Measurements from ENCODE around the gene TAF5L. TPM values are rescaled to one million over a fixed set of nuclear protein-coding genes. Genes with fewer than 3 reads are reported as not detected.

TAF5L gene
- total RNA-seq, 1 donor from 2014 or later, result 21.7 TPM

- Histone ChIP-seq H3K27ac (no peak overlapping the region), H3K27me3 (no peaks in the 10 kb centered on the region), H3K4me1 (no peaks in the 10 kb centered on the region), H3K4me3 (no peak overlapping the region), H3K36me3 (peaks cover 51 to 71% of the 10 kb centered on the region in 2 donors), H3K9me3 (no peaks in the 10 kb centered on the region)
- TF ChIP-seq CTCF (IDR thresholded peaks at IDR 0.05), result no peak
- no peak for DNase-seq (ENCODE audit: low spot score in 2 of 2)
- intact Hi-C loops (cut with DNase I), result no loop called here
These were observed 24.1 kb upstream of the TAF5L start for GRCh38 chr1:229650045-229650444.

- Histone ChIP-seq H3K4me1 (no peaks in the 10 kb centered on the region), H3K4me3 (no peak overlapping the region), H3K27ac (no peak overlapping the region), H3K36me3 (peaks cover 47 to 78% of the 10 kb centered on the region in 2 donors), H3K27me3 (no peaks in the 10 kb centered on the region), H3K9me3 (no peaks in the 10 kb centered on the region)
- intact Hi-C loops (cut with DNase I), result no loop called here
- DNase-seq (ENCODE audit: low spot score in 2 of 2), result no peak
- no peak for TF ChIP-seq CTCF (IDR thresholded peaks at IDR 0.05)
These were observed 22.5 kb upstream of the TAF5L start for GRCh38 chr1:229648406-229648805.

GRCh38 chr1:229645324-229645993 lies 19.5 kb upstream of the TAF5L start:
- Histone ChIP-seq H3K27ac (no peak overlapping the region), H3K4me1 (no peaks in the 10 kb centered on the region), H3K36me3 (peaks cover 40 to 64% of the 10 kb centered on the region in 2 donors), H3K9me3 (no peaks in the 10 kb centered on the region), H3K27me3 (no peaks in the 10 kb centered on the region), H3K4me3 (no peak overlapping the region)
- TF ChIP-seq CTCF (IDR thresholded peaks at IDR 0.05), result no peak
- intact Hi-C loops (cut with DNase I), result no loop called here
- no peak for DNase-seq (ENCODE audit: low spot score in 2 of 2)

GRCh38 chr1:229643996-229644745 lies 18.2 kb upstream of the TAF5L start:
- Histone ChIP-seq H3K27ac (no peak overlapping the region), H3K27me3 (no peaks in the 10 kb centered on the region), H3K4me3 (no peak overlapping the region), H3K9me3 (no peaks in the 10 kb centered on the region), H3K4me1 (no peaks in the 10 kb centered on the region), H3K36me3 (peaks cover 31 to 59% of the 10 kb centered on the region in 2 donors)
- intact Hi-C loops (cut with DNase I), result no loop called here
- DNase-seq (ENCODE audit: low spot score in 2 of 2), result no peak
- no peak for TF ChIP-seq CTCF (IDR thresholded peaks at IDR 0.05)

- Histone ChIP-seq H3K36me3 (peaks cover 27 to 55% of the 10 kb centered on the region in 2 donors), H3K4me3 (no peak overlapping the region), H3K27me3 (no peaks in the 10 kb centered on the region), H3K27ac (no peak overlapping the region), H3K9me3 (no peaks in the 10 kb centered on the region), H3K4me1 (no peaks in the 10 kb centered on the region)
- intact Hi-C loops (cut with DNase I), result no loop called here
- no peak for TF ChIP-seq CTCF (IDR thresholded peaks at IDR 0.05)
- no peak for DNase-seq (ENCODE audit: low spot score in 2 of 2)
These were observed 17.0 kb upstream of the TAF5L start for GRCh38 chr1:229642970-229643369.
